ENCODE results near the gene HSPB9. TPM values are rescaled to one million over a fixed set of nuclear protein-coding genes. Genes with fewer than 3 reads are reported as not detected.

HSPB9 gene
- total RNA-seq, 2 experiments from 2014 or later: not detected

GRCh38 chr17:42129109-42129837 lies 6.7 kb downstream of the HSPB9 start:
- no peaks in the 10 kb centered on the region for H3K27me3 ChIP-seq (ENCODE audit: control insufficient read depth in 1 of 2, insufficient read depth in 2 of 2, low read length in 2 of 2)
- peaks cover 25% of the 10 kb centered on the region for H3K4me1 ChIP-seq (ENCODE audit: insufficient read depth, low read length)
- CTCF ChIA-PET: no interaction called here
- Mint-ChIP-seq H3K4me1 (ENCODE audit: low read depth) (peaks cover 36% of the 10 kb centered on the region), H3K36me3 (ENCODE audit: low read depth) (peaks cover 85% of the 10 kb centered on the region), H3K9me3 (no peaks in the 10 kb centered on the region), H3K27ac (no peak overlapping the region), H3K4me3 (no peak overlapping the region), H3K27me3 (no peaks in the 10 kb centered on the region)
- H3K36me3 ChIP-seq (ENCODE audit: insufficient read depth, low read length): peaks cover 74% of the 10 kb centered on the region
- TF ChIP-seq CTCF (IDR thresholded peaks at IDR 0.05): no peak
- POLR2A ChIA-PET: interaction anchor here (0.5 to 0.8 kb wide), 2 partner anchors 58 to 112 kb away, joined by 3 to 4 read pairs; partner anchors contain the start of gene DNAJC7
- DNase-seq: no peak
- H3K27ac ChIP-seq (ENCODE audit: low read depth in 1 of 2, low read length in 2 of 2): no peak overlapping the region
- no peak overlapping the region for H3K4me3 ChIP-seq (ENCODE audit: low read length)
- no peaks in the 10 kb centered on the region for H3K9me3 ChIP-seq (ENCODE audit: control insufficient read depth in 1 of 2, insufficient read depth in 1 of 2, low read length in 2 of 2)
- intact Hi-C loops (cut with DNase I, micrococcal nuclease): no loop called here
- ATAC-seq (ENCODE audit: poor library complexity): no peak

- Histone ChIP-seq H3K27me3 (ENCODE audit: control insufficient read depth in 1 of 2, insufficient read depth in 2 of 2, low read length in 2 of 2) (no peaks in the 10 kb centered on the region), H3K9me3 (ENCODE audit: control insufficient read depth in 1 of 2, insufficient read depth in 1 of 2, low read length in 2 of 2) (no peaks in the 10 kb centered on the region), H3K27ac (ENCODE audit: low read depth in 1 of 2, low read length in 2 of 2) (no peak overlapping the region), H3K4me3 (ENCODE audit: low read length) (no peak overlapping the region), H3K4me1 (ENCODE audit: insufficient read depth, low read length) (peaks cover 36% of the 10 kb centered on the region), H3K36me3 (ENCODE audit: insufficient read depth, low read length) (peaks cover 67% of the 10 kb centered on the region)
- H3K9me3 Mint-ChIP-seq: no peaks in the 10 kb centered on the region
- no peaks in the 10 kb centered on the region for H3K27me3 Mint-ChIP-seq
- ChIA-PET POLR2A (no interaction called here), CTCF (no interaction called here)
- no peak for TF ChIP-seq CTCF (IDR thresholded peaks at IDR 0.05)
- no peak overlapping the region for H3K4me3 Mint-ChIP-seq
- H3K36me3 Mint-ChIP-seq (ENCODE audit: low read depth): peaks cover 77% of the 10 kb centered on the region
- ATAC-seq (ENCODE audit: poor library complexity): no peak
- peaks cover 45% of the 10 kb centered on the region for H3K4me1 Mint-ChIP-seq (ENCODE audit: low read depth)
- peak overlapping the region; percentile 76 for H3K27ac Mint-ChIP-seq
- intact Hi-C loops (cut with DNase I, micrococcal nuclease): no loop called here
- DNase-seq: no peak
Observed at GRCh38 chr17:42130310-42130936, 7.8 kb downstream of the HSPB9 start.

GRCh38 chr17:42131232-42131631 lies 8.6 kb downstream of the HSPB9 start:
- H3K27ac Mint-ChIP-seq: peak overlapping the region; percentile 76
- peaks cover 65% of the 10 kb centered on the region for H3K36me3 ChIP-seq (ENCODE audit: insufficient read depth, low read length)
- H3K4me1 Mint-ChIP-seq (ENCODE audit: low read depth): peaks cover 53% of the 10 kb centered on the region
- no peak overlapping the region for H3K4me3 ChIP-seq (ENCODE audit: low read length)
- ChIA-PET CTCF (no interaction called here), POLR2A (no interaction called here)
- no peak for TF ChIP-seq CTCF (IDR thresholded peaks at IDR 0.05)
- no peak overlapping the region for H3K4me3 Mint-ChIP-seq
- H3K27ac ChIP-seq (ENCODE audit: low read depth in 1 of 2, low read length in 2 of 2): no peak overlapping the region
- no peaks in the 10 kb centered on the region for H3K27me3 ChIP-seq (ENCODE audit: control insufficient read depth in 1 of 2, insufficient read depth in 2 of 2, low read length in 2 of 2)
- H3K4me1 ChIP-seq (ENCODE audit: insufficient read depth, low read length): peaks cover 44% of the 10 kb centered on the region
- H3K9me3 ChIP-seq (ENCODE audit: control insufficient read depth in 1 of 2, insufficient read depth in 1 of 2, low read length in 2 of 2): no peaks in the 10 kb centered on the region
- H3K9me3 Mint-ChIP-seq: no peaks in the 10 kb centered on the region
- DNase-seq (no peak), ATAC-seq (ENCODE audit: poor library complexity) (no peak)
- H3K36me3 Mint-ChIP-seq (ENCODE audit: low read depth): peaks cover 77% of the 10 kb centered on the region
- H3K27me3 Mint-ChIP-seq: no peaks in the 10 kb centered on the region
- intact Hi-C loops (cut with DNase I, micrococcal nuclease): no loop called here

All from CD4-positive, alpha-beta T cell (primary cell).